Heart left ventricle (tissue), 13 donors: Measurements from ENCODE around the gene UBE2E2.

Experiments
- POLR2A ChIP-seq, 2 donors: fragments of 450-650 bp; IDR thresholded peaks; one replicate each; pipeline ENCODE4 v1.6.1; 2017; ENCODE audit warnings: antibody characterized with exemption in 2 of 2, mild to moderate bottlenecking in 2 of 2, moderate library complexity in 2 of 2
- TF ChIP-seq, protein P1 (sequence below), 12 donors: fragments of 200-600 bp; sonication (generic) in 4 of 12; IDR thresholded peaks; one replicate each; pipeline versions ENCODE4 v1.5.0 to v1.8.0; 2018 to 2022; ENCODE audit warnings: antibody characterized with exemption in 12 of 12, mild to moderate bottlenecking in 5 of 12
- donor health status: ischemic (EF 13 %, LVEDD 7.1; RV severe dilation, severe dysfunction).
- donor health status: DM: no; HTN: yes; CAD: no.
- donor health status: DM: no; HTN: no; CAD: no.
- donor health status: ischemic (EF 25% LVEDD 6.9; RV normal size, moderate dysfunction).
- donor health status: ischemic (EF 25% LVEDD 5.7; RV mildly dilated, moderate dysfunction).
- donor health status: ischemic (EF 35%, LVEDD 5.7; RV mildly dilated, moderate dysfunction).
- donor health status: nonischemic (EF 11% LVEDD 7.7; RV severe dilation, severe dysfunction).
- donor health status: DM: yes; HTN: yes; CAD: no.
- donor health status: PGD.
- donor health status: ischemic (EF 29% LVEDD 5.4; RV normal size, mild dysfunction).
- donor health status: nonischemic (EF 23%, LVEDD 6.1; RV moderate dilation, normal function).

DNA sequence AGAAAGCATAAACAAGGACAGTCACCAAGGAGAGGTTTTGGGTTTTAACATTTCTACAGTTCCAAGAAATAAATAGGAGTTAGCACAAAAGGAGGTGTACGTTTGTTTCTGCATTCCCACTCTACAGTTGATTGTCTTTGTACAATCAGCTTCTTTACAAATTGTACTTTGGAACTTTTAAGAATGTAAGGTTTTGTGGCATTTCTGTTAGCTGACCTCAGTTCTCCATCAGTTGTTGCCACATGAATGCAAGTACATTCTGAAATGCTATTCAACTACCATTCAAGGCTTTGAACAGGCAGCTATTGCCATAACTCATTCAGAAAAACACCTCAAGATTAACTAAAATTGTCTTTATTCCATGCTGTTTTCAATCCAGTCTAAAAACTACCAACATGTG is 349.4 kb downstream of the UBE2E2 start:
- TF ChIP-seq, protein P1, sequence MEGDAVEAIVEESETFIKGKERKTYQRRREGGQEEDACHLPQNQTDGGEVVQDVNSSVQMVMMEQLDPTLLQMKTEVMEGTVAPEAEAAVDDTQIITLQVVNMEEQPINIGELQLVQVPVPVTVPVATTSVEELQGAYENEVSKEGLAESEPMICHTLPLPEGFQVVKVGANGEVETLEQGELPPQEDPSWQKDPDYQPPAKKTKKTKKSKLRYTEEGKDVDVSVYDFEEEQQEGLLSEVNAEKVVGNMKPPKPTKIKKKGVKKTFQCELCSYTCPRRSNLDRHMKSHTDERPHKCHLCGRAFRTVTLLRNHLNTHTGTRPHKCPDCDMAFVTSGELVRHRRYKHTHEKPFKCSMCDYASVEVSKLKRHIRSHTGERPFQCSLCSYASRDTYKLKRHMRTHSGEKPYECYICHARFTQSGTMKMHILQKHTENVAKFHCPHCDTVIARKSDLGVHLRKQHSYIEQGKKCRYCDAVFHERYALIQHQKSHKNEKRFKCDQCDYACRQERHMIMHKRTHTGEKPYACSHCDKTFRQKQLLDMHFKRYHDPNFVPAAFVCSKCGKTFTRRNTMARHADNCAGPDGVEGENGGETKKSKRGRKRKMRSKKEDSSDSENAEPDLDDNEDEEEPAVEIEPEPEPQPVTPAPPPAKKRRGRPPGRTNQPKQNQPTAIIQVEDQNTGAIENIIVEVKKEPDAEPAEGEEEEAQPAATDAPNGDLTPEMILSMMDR (IDR thresholded peaks at IDR 0.05), result no peak
- TF ChIP-seq POLR2A (IDR thresholded peaks at IDR 0.05), result no peak
